GM19239 (cell line): ENCODE measurements around the gene SCARB2.
A peak's percentile ranks its signal among the peaks of the same experiment; 100 is the strongest.
"Not testable (repeated sequence)": the region's sequence is repeated elsewhere in the genome, so short reads cannot be mapped to it uniquely, and the experiment has no call there.

ENCODE experiments used
- DNase-seq: peaks from one replicate; pipeline ENCODE4 v3.0.0; 2011; ENCODE audit warnings: low spot score; ENCODE audit not compliant: insufficient read length
- FAIRE-seq: peaks from 2 replicates; lab custom pipeline; 2011; peaks lifted over from hg19 to GRCh38; lab: Jason Lieb, UNC

SCARB2 gene, protein sequence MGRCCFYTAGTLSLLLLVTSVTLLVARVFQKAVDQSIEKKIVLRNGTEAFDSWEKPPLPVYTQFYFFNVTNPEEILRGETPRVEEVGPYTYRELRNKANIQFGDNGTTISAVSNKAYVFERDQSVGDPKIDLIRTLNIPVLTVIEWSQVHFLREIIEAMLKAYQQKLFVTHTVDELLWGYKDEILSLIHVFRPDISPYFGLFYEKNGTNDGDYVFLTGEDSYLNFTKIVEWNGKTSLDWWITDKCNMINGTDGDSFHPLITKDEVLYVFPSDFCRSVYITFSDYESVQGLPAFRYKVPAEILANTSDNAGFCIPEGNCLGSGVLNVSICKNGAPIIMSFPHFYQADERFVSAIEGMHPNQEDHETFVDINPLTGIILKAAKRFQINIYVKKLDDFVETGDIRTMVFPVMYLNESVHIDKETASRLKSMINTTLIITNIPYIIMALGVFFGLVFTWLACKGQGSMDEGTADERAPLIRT

DNA sequence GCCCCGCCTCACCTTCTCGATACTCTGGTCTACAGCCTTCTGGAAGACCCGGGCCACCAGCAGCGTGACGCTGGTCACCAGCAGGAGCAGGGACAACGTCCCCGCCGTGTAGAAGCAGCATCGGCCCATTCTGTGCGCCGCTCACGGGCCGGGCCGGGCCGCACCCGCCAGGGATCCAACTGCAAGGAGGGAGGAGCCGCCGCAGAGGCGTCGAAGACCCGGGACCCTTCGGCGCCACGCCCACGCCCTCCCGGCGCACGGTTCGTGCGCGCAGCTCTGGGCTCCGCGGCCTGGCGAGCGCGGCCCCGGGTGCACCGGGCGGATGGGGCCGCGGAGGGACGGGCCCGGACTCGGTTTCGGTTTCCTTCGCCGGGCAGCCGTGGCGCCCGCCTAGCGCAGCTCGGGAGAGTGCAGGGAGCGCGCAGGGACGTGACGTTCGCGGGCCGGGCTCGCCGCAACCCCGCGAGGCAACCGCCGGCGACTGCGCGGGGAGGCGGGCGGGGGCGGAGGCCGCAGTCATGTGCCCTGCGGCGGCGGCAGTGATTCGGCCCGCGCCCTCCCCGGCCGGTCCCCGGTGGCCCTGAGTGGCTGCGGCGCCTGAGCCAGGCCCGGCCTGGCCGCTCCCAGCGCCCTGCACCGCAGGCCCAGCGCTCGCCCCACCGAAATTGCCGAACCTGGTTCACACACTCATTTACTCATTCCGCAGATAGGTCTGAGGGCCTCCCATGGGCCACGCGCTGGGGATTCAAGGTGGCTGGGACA is at the start of gene SCARB2:
Gene SCARB2 (minus strand): TSS at position 410 of the 762 bp plus-strand sequence. CDS start 281 bp downstream, at position 129.
- FAIRE-seq (no peak), DNase-seq (peak; percentile 55)

DNA sequence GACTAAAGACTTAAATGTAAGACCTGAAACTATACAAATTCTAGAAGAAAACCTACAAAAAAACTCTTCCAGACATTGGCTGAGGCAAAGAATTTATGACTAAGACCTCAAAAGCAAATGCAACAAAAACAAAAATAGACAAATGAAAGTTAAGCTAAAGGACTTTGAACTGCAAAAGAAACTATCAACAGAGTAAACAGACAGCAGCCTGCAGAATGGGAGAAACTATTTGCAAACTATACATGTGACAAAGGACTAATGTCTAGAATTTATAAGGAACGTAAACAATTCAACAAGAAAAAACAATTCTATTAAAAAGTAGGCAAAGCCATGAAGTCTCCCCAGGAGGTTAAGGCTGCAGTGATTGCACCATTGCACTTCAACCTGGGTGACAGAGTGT is 46.9 kb upstream of the SCARB2 start:
- no peak for DNase-seq
- no peak for FAIRE-seq

DNA sequence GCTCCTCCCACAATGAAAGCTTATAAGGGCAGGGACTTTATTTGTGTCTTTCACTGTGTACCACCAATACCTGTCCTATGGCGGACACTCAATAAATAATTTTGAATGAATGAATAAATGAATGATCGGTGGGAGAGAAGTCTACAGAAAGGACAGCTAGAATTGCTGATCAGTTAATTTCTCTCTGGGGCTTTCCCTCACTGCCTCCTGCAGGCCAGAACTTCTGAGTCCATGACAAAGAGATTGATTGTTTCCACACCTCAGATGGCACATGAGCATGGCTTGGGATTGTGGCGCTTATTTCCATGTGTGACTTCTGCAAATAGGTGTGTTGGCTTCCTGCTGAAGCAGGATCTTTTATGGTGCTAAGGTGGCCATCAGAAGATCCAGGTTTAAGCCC is 44.2 kb upstream of the SCARB2 start:
- no peak for FAIRE-seq
- no peak for DNase-seq

DNA sequence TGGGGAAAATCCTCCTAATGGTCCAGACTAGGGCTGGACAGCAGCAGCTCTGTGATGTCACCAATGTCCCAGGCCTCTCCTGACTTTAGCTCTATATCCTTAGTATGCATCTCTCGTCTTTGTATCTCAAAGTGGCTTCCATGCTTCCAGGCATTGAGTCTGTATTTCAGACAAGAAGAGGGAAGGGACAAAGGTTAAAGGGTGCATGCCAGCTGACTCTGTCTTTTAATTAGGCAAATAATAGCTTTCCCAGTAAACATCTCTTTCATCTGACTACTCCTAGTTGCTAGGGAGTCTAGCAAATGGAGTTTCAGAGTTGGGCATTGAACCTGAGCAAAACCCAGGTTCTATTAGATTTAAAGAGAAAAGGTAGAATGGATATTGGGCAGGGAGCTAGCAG is 43.3 kb upstream of the SCARB2 start:
- FAIRE-seq (no peak), DNase-seq (no peak)

DNA sequence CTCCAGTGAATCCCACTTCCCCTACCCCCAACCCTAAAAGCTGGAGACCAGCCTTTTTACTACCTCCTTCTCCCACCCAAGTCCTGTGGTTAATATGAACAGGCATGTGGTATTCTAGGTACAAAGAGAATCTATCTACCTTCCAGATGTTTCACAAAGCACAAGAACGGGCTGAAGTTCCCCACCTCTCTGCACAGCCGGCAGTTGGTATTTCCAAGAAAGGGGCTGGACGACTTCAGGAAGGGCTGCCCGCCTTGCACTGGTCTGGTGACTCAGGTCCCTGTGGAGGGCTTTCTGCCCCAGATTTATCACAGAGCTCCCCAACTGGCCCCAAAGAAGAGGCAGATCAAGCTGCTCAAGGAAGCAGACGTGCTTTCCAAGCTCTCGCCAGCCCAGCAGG is 42.4 kb upstream of the SCARB2 start:
- FAIRE-seq: no peak
- no peak for DNase-seq

DNA sequence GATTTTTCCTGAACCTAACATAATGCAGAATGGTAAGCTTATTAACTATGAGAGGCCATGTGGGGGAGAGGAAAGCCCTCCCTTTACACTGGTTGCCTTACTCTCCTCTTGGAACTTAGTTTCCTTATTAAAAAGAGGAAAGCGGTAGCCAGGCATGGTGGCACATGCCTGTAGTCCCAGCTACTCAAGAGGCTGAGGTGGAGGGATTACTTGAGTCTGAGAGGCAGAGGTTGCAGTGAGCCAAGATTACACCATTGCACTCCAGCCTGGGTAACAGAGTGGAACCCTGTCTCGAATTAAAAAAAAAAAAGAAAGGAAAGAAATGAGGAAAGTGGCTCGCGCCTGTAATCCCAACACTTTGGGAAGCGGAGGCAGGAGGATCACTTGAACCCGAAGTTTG is 39.9 kb upstream of the SCARB2 start:
- no peak for FAIRE-seq
- no peak for DNase-seq

DNA sequence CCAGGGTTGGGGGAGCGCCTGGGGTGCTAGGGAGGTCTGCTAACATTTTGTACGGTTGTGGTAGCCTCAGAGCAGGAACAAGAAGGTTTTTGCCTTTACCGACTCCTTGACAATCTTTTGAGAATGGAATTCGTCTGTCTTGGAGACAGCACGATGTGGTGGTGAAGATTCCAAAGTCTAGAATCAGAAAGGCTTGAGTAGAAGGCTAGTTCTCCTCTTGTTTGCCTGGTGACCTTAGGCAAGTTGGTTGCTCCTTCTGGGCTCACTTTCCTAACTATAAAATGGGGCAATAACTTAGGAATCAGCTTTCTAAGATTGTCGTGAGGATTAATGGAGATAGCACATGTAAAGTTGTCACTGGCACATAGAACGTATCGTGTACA is 38.6 kb upstream of the SCARB2 start:
- DNase-seq: no peak
- FAIRE-seq: no peak

DNA sequence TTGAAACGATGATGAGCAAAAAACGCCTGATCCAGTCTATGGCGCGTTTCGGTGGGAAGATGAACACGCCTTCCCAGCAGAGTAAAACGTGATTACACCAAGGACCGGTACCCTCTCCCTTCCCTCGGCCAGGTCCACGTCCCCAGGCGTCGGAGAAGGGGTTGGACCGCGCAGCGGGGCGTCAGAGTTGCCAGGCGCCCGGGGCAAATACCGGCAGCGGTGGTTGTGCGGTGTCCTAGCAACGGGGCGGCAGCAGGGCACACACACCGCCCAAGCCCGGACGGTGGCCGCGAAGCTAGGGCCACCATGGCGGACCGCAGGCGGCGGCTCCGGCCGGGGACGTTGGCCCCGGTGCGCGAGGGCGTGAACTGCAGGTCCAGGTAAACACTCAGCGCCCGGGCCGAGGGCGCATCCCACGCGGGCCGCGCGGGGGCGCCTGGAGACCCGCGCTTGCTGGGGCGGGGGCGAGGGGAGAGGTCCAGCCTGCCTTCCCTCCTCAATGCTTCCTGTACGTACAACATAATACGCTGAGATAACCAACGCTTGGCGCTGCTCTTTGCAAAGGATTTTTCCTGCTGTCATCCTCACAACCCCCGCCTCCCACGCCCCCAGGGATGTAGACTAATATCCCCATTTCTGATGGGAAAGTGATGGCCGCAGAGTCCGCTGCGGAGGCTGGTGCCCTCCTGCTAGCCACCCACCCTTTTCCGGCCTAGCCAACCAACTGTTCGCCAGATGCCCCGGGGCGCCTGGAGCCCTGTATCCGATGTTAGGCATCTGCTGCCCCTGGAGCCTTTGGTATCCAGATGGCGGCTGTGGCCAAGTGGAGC is 38.0 kb upstream of the SCARB2 start, which contains the start of gene FAM47E:
Gene FAM47E (plus strand): TSS at position 281 of the 830 bp plus-strand sequence. CDS start 26 bp downstream, at position 307.
- FAIRE-seq: no peak

DNA sequence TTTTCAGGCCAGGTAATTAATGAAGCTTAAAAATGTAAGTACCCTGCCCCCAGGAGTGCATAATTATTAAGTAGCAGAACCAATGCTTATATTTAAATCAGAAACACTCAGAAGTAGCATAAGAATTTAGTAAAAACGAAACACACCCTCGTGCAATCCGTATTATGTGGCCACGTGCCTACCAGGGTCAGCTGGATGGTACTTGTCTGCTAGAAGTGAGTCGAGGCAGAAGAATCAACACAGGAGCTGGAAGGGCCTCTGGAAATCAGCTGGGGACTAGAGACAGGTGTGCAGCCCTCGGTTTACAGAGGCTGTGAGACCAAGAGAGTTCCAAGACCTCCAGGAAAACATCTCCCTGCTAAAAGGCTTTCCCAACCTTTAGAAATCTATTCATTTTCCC is 37.3 kb upstream of the SCARB2 start:
- DNase-seq (no peak), FAIRE-seq (no peak)

More for the DNA sequence above, 38.0 kb upstream of the SCARB2 start, which contains the start of gene FAM47E:
- peak; percentile 22 for DNase-seq

DNA sequence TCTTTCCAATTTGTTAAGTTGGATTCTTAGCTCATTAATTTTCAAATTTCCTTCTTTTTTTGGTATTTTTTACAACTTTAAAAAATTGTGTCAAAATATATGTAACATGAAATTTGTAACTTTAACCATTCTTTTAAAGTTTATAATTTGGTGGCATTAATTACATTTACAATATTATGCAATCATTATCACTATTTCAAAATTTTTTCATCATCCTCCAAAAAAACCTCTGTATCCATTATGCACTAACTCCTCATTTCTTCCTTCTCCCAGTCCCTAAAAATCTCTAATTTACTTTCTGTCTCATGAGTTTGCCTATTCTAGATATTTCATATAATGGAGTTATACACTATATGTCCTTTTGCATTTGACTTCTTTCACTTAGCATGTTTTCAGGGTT is 33.2 kb upstream of the SCARB2 start:
- no peak for FAIRE-seq
- no peak for DNase-seq

DNA sequence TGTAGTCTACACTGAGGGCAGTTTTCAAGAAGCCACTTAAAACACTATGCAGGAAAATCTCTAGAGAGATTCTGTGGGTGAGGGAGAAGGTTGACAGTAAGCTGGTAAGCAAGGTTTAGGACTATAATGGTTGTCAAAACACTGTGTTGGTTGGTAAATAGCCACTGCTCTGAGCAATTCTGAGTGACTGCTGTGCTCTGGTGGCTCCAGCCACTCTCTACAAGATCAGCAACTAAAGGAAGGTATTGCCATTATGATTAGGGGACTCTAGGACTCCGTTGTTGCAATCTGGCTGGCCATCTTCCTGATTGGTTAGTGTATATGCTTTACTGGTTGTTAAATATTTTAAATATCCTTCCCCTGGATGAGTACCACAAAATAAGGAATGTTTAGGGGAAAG is 32.4 kb upstream of the SCARB2 start:
- FAIRE-seq: no peak
- no peak for DNase-seq

DNA sequence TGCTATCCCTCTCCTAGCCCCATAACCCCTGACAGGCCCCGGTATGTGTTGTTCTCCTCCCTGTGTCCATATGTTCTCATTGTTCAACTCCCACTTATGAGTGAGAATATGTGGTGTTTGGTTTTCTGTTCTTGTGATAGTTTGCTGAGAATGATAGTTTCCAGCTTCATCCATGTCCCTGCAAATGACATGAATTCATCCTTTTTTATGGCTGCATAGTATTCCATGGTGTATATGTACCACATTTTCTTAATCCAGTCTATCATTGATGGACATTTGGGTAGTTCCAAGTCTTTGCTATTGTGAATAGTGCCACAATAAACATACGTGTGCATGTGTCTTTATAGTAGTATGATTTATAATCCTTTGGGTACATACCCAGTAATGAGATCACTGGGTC is 30.3 kb upstream of the SCARB2 start:
- not testable (repeated sequence) for FAIRE-seq, DNase-seq

DNA sequence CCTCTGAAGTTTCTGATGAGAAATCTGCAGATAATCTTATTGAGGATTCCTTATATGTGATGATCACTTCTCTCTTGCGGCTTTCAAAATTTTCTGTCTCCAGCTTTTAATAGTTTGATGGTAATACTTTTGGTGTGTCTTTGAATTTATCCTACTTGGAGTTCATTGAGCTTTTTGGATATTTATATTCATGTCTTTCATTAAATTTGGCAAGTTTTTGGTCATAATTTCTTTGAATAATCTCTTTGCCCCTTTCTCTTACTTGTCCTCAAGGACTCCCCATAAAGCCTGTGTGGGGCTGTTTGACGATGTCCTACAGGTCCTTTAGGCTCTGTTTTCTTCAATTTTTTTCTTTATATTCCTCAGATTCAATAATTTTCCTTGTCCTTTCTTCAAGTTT is 26.6 kb upstream of the SCARB2 start:
- FAIRE-seq (no peak), DNase-seq (no peak)

DNA sequence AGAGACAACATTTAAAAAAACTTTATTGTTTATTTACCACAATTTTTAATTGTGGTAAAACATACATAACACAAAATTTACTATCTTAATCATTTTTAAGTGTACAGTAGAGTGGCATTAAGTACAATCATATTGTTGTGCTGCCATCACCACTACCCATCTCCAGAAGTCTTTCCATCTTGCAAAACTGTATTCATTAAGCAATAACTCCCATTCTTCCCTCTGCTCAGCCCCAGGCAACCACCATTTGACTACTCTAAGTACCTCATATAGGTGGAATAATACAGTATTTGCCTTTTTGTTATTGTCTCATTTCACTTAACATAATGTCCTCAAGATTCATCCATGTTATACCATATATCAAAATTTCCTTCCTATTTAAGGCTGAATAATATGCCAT is 25.1 kb upstream of the SCARB2 start:
- no peak for FAIRE-seq
- DNase-seq: no peak

DNA sequence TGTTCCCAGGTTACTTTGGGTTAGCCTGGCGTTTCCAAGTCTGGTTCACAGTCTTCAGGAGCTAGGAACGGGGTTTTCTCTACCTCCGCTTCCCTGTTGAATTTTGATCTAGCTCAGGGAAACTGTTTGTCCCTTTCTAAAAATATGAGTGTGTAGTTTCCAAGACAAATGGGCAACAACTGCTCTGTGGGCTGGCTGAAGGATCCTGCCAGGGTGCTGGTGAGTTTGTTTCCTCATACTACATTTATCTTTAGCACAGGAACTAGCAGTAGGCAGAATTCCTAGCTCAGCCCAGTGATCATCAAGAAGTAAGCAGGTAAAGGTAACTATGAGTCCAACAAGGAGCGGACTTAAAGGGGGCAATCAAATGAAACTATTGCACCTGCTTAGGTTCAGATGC is 24.6 kb upstream of the SCARB2 start:
- no peak for DNase-seq
- no peak for FAIRE-seq

DNA sequence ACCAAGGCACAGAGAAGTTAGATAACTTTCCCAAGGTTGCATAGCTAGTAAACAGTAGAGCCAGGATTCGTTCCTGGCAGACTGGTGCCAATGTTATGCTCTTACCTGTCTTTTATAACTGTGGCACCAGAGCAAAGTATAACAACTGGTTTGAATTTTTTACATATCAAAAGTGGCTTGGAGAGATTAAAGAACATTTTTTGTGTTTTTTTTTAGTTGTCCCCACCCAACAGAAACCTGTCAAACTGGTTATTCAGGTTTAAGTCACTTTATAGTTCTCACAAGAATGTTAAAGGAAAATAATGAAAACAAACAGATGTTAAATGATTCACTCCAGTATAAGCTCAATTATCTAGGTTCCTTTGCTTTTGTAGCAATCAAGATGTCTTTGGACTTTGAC is 22.3 kb upstream of the SCARB2 start:
- no peak for FAIRE-seq
- DNase-seq: no peak

DNA sequence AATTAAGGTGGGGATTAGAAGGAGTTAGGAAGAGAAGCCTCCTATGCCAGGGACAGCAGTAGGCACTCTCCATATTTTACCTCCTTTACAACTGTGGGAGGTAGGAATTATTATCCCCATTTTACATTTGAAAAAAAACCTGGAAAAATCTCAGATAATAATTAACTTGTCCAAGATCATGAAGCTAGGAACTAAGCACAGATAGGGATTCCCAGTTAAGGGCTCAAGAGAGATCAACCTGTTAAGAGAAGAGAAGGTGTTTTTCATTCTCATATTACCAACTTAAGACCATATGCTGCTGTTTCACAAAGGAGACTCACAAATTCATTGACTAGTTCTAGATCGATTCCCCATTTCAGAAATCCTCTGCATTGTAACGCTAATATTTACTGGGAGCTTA is 21.8 kb upstream of the SCARB2 start:
- FAIRE-seq: no peak
- DNase-seq: no peak

DNA sequence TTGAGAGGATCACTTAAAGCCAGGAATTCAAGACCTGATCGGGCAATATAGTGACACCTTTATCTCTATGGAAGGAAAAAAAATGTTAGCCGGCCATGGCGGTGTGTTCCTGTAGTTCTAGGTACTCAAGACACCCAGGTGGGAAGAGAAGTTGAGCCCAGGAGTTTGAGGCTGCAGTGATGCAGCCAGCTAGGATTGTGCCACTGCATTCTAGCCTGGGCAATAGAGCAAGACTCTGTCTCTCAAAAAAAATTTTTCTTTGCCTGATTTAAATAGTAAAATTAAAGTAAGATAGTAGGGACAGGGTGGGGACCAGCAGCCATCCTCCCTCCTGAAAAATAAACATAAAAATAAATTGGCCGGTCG is 21.0 kb upstream of the SCARB2 start:
- DNase-seq (no peak), FAIRE-seq (no peak)

DNA sequence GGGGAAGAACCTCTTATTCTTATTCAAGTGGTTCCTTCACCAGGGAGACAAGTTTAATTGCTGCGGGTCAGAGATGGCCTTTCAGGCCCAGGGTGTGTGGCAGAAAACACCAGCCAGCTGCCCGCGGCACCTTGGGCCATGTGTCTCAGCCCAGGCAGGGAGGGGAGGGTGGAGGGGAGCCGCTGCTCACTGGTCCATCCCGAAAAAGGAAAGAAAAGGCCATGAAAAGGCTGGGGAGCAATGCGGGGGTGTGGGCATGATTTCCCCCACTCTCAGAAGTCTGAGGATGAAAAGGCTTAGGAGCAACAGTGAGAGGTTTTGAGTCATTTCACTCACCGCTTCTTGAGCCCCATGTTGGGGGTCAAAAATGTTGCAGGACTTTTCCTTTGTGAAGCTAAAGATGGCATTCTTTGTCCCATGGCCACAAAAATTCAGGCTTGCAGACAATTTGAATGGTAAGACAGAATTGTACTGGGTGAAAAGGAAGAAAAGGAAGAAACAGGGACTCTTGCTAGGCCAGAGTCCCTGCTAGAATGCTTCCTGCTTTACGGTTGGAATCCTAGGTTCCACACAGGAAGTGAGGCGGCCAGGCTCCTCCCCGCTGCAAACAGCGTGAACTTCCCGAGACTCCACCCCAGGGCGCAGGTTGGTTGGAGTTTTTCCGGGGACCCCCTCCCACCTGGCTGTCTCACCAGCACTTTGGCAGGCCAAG is 20.5 kb upstream of the SCARB2 start:
- DNase-seq: no peak
- FAIRE-seq: no peak

DNA sequence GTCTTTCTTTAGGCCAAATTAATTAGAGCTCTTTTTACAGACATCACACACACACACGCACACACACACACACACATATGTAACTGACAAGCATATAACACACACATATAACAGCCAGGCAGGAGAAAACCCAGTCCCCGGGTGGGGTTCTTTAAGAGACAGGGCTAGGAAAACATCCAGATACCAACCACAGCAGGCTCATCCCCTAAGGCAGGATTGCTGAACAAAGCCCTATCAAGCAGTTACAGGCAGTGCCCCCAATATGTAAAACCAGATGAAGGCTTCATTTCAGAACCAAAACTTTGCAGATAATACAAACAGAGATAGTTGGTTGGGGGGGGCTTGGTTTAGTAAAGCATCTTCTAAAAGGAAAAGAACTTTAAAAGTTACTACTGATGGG is 19.9 kb upstream of the SCARB2 start:
- FAIRE-seq: no peak

More for the DNA sequence above, 19.9 kb upstream of the SCARB2 start:
- no peak for DNase-seq
